ENCODE results near the gene TRIM66.

- TF ChIP-seq CTCF (IDR thresholded peaks at IDR 0.05; ENCODE audit: low read depth, low read length), result no peak
- no peak for TF ChIP-seq POLR2A (IDR thresholded peaks at IDR 0.05; ENCODE audit: extremely low read depth, insufficient read length)
These were observed 35.6 kb upstream of the TRIM66 start for GRCh38 chr11:8717876-8718753.

Data from NB4 (cell line).